HEK293 (cell line): Measurements from ENCODE around the gene HAUS1.

Experiments
- CTCF ChIA-PET: fragments of 350-600 bp; formaldehyde crosslinking; extraction: SDS; loops from one replicate; lab custom pipeline; 2021; ENCODE audit warnings: antibody characterized with exemption; lab: Yijun Ruan, JAX
- POLR2A ChIA-PET: fragments of 300-600 bp; formaldehyde crosslinking; extraction: SDS; loops from one replicate; lab custom pipeline; 2020; ENCODE audit warnings: antibody characterized with exemption, inconsistent platforms; lab: Yijun Ruan, JAX
- H3K27ac ChIP-seq: fragments of 200-500 bp; sonication (Bioruptor generic); 2 replicates; pipeline ENCODE4 v1.5.1; 2014; ENCODE audit warnings: low read depth, low read length, control low read depth, inconsistent platforms; ENCODE audit errors: extremely low read depth
- H3K36me3 ChIP-seq, 2 experiments: fragments of 200-500 bp in 1 of 2; sonication (Bioruptor generic) in 1 of 2; 1 replicate in 1 of 2; 2 replicates in 1 of 2; pipeline ENCODE4 v1.5.1; 2014 to 2017; ENCODE audit warnings: inconsistent platforms in 2 of 2, low read length in 2 of 2; ENCODE audit not compliant: control insufficient read depth in 2 of 2, insufficient read depth in 1 of 2
- H3K4me1 ChIP-seq: fragments of 200-500 bp; sonication (Bioruptor generic); 2 replicates; pipeline ENCODE4 v1.5.1; 2014; ENCODE audit warnings: mild to moderate bottlenecking, low read length, inconsistent platforms; ENCODE audit not compliant: control insufficient read depth, insufficient read depth
- H3K4me3 ChIP-seq: 2 replicates; pipeline ENCODE4 v1.5.1; 2011; ENCODE audit warnings: low read depth, mild to moderate bottlenecking, control low read depth, low read length, moderate library complexity
- H3K9me3 ChIP-seq: fragments of 200-500 bp; sonication (Bioruptor generic); 2 replicates; pipeline ENCODE4 v1.5.1; 2014; ENCODE audit warnings: low read depth, low read length, inconsistent platforms; ENCODE audit not compliant: control insufficient read depth, insufficient read depth
- GLI2 ChIP-seq: fragments of 450-650 bp; formaldehyde crosslinking; IDR thresholded peaks from 2 replicates; pipeline ENCODE4; 2017; ENCODE audit warnings: missing biosample characterization, missing genetic modification characterization, low read depth, borderline replicate concordance
- GLIS1 ChIP-seq: fragments of 450-650 bp; formaldehyde crosslinking; IDR thresholded peaks from 2 replicates; pipeline ENCODE4 v1.5.1; 2016; ENCODE audit warnings: missing biosample characterization, missing genetic modification characterization
- HOXC10 ChIP-seq: sonication (generic); formaldehyde crosslinking; IDR thresholded peaks from 2 replicates; pipeline ENCODE4 v1.8.1; 2023; ENCODE audit warnings: mild to moderate bottlenecking, missing genetic modification reagents
- OSR2 ChIP-seq: fragments of 450-650 bp; formaldehyde crosslinking; IDR thresholded peaks from 2 replicates; pipeline ENCODE4 v1.5.1; 2016; ENCODE audit warnings: missing biosample characterization, missing genetic modification characterization
- WT1 ChIP-seq: fragments of 450-650 bp; formaldehyde crosslinking; IDR thresholded peaks from 2 replicates; pipeline ENCODE4 v1.5.1; 2016; ENCODE audit warnings: missing biosample characterization, missing genetic modification characterization
- YY2 ChIP-seq: fragments of 450-650 bp; formaldehyde crosslinking; IDR thresholded peaks from 2 replicates; pipeline ENCODE4 v1.5.1; 2016; ENCODE audit warnings: missing biosample characterization, missing genetic modification characterization
- ZBTB20 ChIP-seq: fragments of 450-650 bp; formaldehyde crosslinking; IDR thresholded peaks from 2 replicates; pipeline ENCODE4 v1.5.1; 2016; ENCODE audit warnings: missing biosample characterization, missing genetic modification characterization
- ZBTB21 ChIP-seq: fragments of 450-650 bp; formaldehyde crosslinking; IDR thresholded peaks from 2 replicates; pipeline ENCODE4 v1.5.1; 2017; ENCODE audit warnings: missing biosample characterization, missing genetic modification characterization
- ZFP37 ChIP-seq: fragments of 450-650 bp; formaldehyde crosslinking; IDR thresholded peaks from 2 replicates; pipeline ENCODE4 v1.5.1; 2016; ENCODE audit warnings: missing biosample characterization, missing genetic modification characterization
- ZIC2 ChIP-seq: fragments of 450-650 bp; formaldehyde crosslinking; IDR thresholded peaks from 2 replicates; pipeline ENCODE4 v1.5.1; 2016; ENCODE audit warnings: missing biosample characterization, missing genetic modification characterization
- ZNF121 ChIP-seq: fragments of 450-650 bp; formaldehyde crosslinking; IDR thresholded peaks from 2 replicates; pipeline ENCODE4 v1.5.1; 2016; ENCODE audit warnings: missing biosample characterization, missing genetic modification characterization
- ZNF140 ChIP-seq: fragments of 450-650 bp; formaldehyde crosslinking; IDR thresholded peaks from 2 replicates; pipeline ENCODE4 v1.5.1; 2016; ENCODE audit warnings: missing biosample characterization, missing genetic modification characterization
- ZNF18 ChIP-seq: fragments of 450-650 bp; formaldehyde crosslinking; IDR thresholded peaks from 2 replicates; pipeline ENCODE4 v1.5.1; 2016; ENCODE audit warnings: missing biosample characterization, missing genetic modification characterization
- ZNF223 ChIP-seq: fragments of 450-650 bp; formaldehyde crosslinking; IDR thresholded peaks from 2 replicates; pipeline ENCODE4 v1.5.1; 2016; ENCODE audit warnings: missing biosample characterization, missing genetic modification characterization
- ZNF266 ChIP-seq: fragments of 450-650 bp; formaldehyde crosslinking; IDR thresholded peaks from 2 replicates; pipeline ENCODE4 v1.5.1; 2016; ENCODE audit warnings: missing biosample characterization, missing genetic modification characterization, low read depth
- ZNF426 ChIP-seq: fragments of 450-650 bp; formaldehyde crosslinking; IDR thresholded peaks from 2 replicates; pipeline ENCODE4 v1.5.1; 2017; ENCODE audit warnings: missing biosample characterization, missing genetic modification characterization, mild to moderate bottlenecking, inconsistent platforms, moderate library complexity
- ZNF561 ChIP-seq: fragments of 450-650 bp; IDR thresholded peaks from 2 replicates; pipeline ENCODE4 v1.5.1; 2018; ENCODE audit warnings: missing biosample characterization, missing genetic modification characterization, borderline replicate concordance
- ZNF645 ChIP-seq: fragments of 450-650 bp; formaldehyde crosslinking; IDR thresholded peaks from 2 replicates; pipeline ENCODE4; 2016; ENCODE audit warnings: missing biosample characterization, missing genetic modification characterization
- ZNF664 ChIP-seq: fragments of 450-650 bp; formaldehyde crosslinking; IDR thresholded peaks from 2 replicates; pipeline ENCODE4 v1.5.1; 2016; ENCODE audit warnings: missing biosample characterization, missing genetic modification characterization
- ZNF701 ChIP-seq: fragments of 450-650 bp; formaldehyde crosslinking; IDR thresholded peaks from 2 replicates; pipeline ENCODE4 v1.5.1; 2016; ENCODE audit warnings: missing biosample characterization, missing genetic modification characterization
- ZNF785 ChIP-seq: fragments of 450-650 bp; formaldehyde crosslinking; IDR thresholded peaks from 2 replicates; pipeline ENCODE4 v1.5.1; 2016; ENCODE audit warnings: missing biosample characterization, missing genetic modification characterization
- ZNF843 ChIP-seq: fragments of 450-650 bp; formaldehyde crosslinking; IDR thresholded peaks from 2 replicates; pipeline ENCODE4 v1.5.1; 2016; ENCODE audit warnings: missing biosample characterization, missing genetic modification characterization
- ZXDB ChIP-seq: fragments of 450-650 bp; formaldehyde crosslinking; IDR thresholded peaks from 2 replicates; pipeline ENCODE4 v1.5.1; 2016; ENCODE audit warnings: missing biosample characterization, missing genetic modification characterization

The HAUS1 gene

DNA sequence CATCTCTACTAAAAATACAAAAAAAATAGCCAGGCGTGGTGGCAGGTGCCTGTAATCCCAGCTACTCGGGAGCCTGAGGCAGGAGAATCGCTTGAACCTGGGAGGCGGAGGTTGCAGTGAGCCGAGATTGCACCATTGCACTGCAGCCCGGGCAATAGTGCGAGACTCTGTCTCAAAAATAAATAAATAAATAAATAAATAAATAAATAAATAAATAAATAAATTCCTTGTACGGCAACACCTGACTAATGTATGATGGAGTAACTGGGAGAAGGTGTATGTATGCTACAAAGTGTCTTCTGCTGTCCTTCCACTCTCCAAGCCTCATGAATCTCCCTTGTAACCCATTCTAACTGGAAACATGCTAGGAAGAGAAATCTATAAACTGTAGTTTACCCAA, 26.4 kb downstream of the HAUS1 start (continued):
- TF ChIP-seq ZNF664 (tag by site-specific recombination) (peak; percentile 64; the same call in 1 of the 2 replicates), ZNF426 (tag by site-specific recombination) (peak; percentile 85), ZNF223 (tag by site-specific recombination) (0 out of 2 replicates have a peak, but pooled peaks have one; percentile 21), ZNF140 (tag by site-specific recombination) (peak; percentile 91), GLI2 (peak; percentile 21; the same call in 1 of the 2 replicates), ZNF18 (tag by site-specific recombination) (0 out of 2 replicates have a peak, but pooled peaks have one; percentile 26)

DNA sequence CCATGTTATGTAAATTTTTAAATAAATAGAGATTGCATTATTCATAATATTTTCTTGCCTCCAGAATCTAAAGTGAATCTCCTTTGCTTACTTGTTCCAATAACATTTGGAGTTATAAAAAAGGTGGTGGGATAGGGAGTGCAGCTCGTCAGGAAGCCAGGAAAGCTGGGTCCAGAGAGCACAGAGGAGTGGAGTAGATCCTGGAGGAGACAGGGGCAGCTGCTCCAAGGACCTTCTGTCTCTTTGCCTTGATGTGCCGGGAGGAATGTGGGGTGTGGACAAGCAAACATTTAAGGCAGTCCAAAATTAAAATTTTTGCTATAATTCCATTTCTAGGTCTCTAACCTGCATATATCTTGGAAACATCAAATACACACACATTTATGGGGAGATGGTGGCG, 29.3 kb downstream of the HAUS1 start:
- Histone ChIP-seq H3K4me1 (no peaks in the 10 kb centered on the region), H3K9me3 (no peaks in the 10 kb centered on the region), H3K27ac (no peak overlapping the region), H3K36me3 (peaks cover 15 to 31% of the 10 kb centered on the region in 2 experiments)
- CTCF ChIA-PET: no interaction called here
- TF ChIP-seq ZBTB20 (tag by site-specific recombination) (no peak), HOXC10 (no peak), ZFP37 (tag by site-specific recombination) (no peak), ZXDB (no peak), ZNF645 (tag by site-specific recombination) (no peak), GLIS1 (tag by site-specific recombination) (no peak), ZNF266 (tag by site-specific recombination) (no peak), OSR2 (tag by site-specific recombination) (no peak), YY2 (tag by site-specific recombination) (no peak), ZNF701 (no peak), ZNF843 (no peak), WT1 (tag by site-specific recombination) (no peak), ZBTB21 (no peak), ZNF121 (tag by site-specific recombination) (no peak)
- TF ChIP-seq, all 188 proteins: peak for 0
- H3K4me3 ChIP-seq: no peak overlapping the region
- POLR2A ChIA-PET: no interaction called here

DNA sequence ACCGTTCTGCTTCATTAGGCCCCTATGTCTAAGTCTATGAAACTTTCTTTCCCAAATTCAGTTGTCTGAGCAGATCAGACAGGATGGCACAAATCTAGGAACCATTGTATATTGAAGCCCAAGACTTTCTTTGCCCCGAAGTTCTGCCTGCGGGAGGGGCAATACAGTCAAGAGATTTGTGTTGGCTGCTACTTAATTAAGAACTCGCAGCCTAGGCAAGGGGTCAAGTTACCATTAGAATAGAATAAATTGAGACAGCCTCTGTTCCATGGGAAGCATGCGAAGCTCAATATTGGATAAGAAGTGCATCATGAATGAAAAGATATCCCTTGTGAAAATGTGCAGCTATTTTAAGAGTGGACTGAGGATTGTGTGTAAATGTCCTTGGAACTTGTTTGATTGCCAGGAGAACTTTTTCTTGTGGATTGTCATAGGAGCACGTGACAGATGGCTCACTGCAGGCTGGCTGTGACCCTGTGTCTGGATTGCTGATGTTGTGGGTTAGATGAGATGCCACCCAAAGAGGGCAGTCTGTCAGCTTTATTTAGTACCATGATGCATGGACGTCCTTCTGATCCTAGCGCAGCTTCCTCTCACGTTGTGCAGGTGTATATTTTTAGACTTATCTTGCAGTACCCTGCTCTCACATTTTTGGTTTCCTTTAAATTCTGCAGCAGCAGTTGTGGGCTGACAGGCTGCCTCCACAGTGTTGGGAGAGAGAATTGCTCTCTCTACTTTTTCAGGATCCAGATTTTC, 30.9 kb downstream of the HAUS1 start:
- ChIA-PET POLR2A (no interaction called here), CTCF (interaction anchor here (1.2 kb wide), 3 partner anchors 9 to 38 kb away, joined by 3 to 4 read pairs (median 3); a partner anchor contains a TSS)
- H3K27ac ChIP-seq: no peak overlapping the region
- no peak overlapping the region for H3K4me3 ChIP-seq
- H3K4me1 ChIP-seq: no peaks in the 10 kb centered on the region
- no peak for TF ChIP-seq ZNF561
- no peak for TF ChIP-seq ZIC2 (tag by site-specific recombination)
- no peak for TF ChIP-seq ZNF785 (tag by site-specific recombination)
- TF ChIP-seq, all 188 proteins: peak for 0
- Histone ChIP-seq H3K36me3 (peaks cover 1 to 18% of the 10 kb centered on the region in 2 experiments; a peak in 2 of 3 replicates), H3K9me3 (no peaks in the 10 kb centered on the region)
